HepG2 (cell line): ENCODE data around the gene CHST11.

Experiments used
- CTCF ChIP-seq: sonication (generic); formaldehyde crosslinking; IDR thresholded peaks from 2 replicates; pipeline ENCODE4 v1.5.0; 2020; ENCODE audit warnings: mild to moderate bottlenecking, missing genetic modification reagents, moderate library complexity
- ELF1 ChIP-seq: sonication (generic); formaldehyde crosslinking; IDR thresholded peaks from 2 replicates; pipeline ENCODE4 v1.4.0; 2020; ENCODE audit warnings: missing genetic modification reagents
- FOSL1 ChIP-seq: sonication (generic); formaldehyde crosslinking; IDR thresholded peaks from 2 replicates; pipeline ENCODE4 v1.9.0; 2021; ENCODE audit warnings: missing genetic modification reagents, borderline replicate concordance
- IRX3 ChIP-seq: sonication (generic); formaldehyde crosslinking; IDR thresholded peaks from 2 replicates; pipeline ENCODE4 v1.8.1; 2023; ENCODE audit warnings: mild to moderate bottlenecking, low read depth, missing genetic modification reagents, borderline replicate concordance
- POLR2A ChIP-seq, 2 experiments: IDR thresholded peaks; 2 replicates each; pipeline ENCODE4 v1.6.1; 2011; ENCODE audit warnings: low read depth in 2 of 2, low read length in 2 of 2, mild to moderate bottlenecking in 1 of 2, moderate library complexity in 1 of 2; ENCODE audit not compliant: insufficient read depth in 1 of 2
- ZFP41 ChIP-seq: sonication (generic); formaldehyde crosslinking; IDR thresholded peaks from 2 replicates; pipeline ENCODE4 v1.4.0; 2020; ENCODE audit warnings: mild to moderate bottlenecking, missing genetic modification reagents, borderline replicate concordance
- TF ChIP-seq, protein P1 (sequence below), 2 experiments: IDR thresholded peaks; 2 replicates each; pipeline ENCODE4 v1.6.1; 2011 to 2012; ENCODE audit warnings: low read length in 2 of 2, borderline replicate concordance in 1 of 2, low read depth in 1 of 2, mild to moderate bottlenecking in 1 of 2, moderate library complexity in 1 of 2

GRCh38 chr12:104514092-104514810 is 57.5 kb downstream of the CHST11 start:
- TF ChIP-seq CTCF (CRISPR knock-in tag) (no peak), ZFP41 (CRISPR knock-in tag) (no peak), POLR2A (IDR thresholded peaks at IDR 0.05; ENCODE audit: insufficient read depth in 1 of 2, low read depth in 2 of 2, low read length in 2 of 2) (no peak), IRX3 (no peak), FOSL1 (CRISPR knock-in tag) (no peak), ELF1 (CRISPR knock-in tag) (no peak)
- TF ChIP-seq, protein P1, sequence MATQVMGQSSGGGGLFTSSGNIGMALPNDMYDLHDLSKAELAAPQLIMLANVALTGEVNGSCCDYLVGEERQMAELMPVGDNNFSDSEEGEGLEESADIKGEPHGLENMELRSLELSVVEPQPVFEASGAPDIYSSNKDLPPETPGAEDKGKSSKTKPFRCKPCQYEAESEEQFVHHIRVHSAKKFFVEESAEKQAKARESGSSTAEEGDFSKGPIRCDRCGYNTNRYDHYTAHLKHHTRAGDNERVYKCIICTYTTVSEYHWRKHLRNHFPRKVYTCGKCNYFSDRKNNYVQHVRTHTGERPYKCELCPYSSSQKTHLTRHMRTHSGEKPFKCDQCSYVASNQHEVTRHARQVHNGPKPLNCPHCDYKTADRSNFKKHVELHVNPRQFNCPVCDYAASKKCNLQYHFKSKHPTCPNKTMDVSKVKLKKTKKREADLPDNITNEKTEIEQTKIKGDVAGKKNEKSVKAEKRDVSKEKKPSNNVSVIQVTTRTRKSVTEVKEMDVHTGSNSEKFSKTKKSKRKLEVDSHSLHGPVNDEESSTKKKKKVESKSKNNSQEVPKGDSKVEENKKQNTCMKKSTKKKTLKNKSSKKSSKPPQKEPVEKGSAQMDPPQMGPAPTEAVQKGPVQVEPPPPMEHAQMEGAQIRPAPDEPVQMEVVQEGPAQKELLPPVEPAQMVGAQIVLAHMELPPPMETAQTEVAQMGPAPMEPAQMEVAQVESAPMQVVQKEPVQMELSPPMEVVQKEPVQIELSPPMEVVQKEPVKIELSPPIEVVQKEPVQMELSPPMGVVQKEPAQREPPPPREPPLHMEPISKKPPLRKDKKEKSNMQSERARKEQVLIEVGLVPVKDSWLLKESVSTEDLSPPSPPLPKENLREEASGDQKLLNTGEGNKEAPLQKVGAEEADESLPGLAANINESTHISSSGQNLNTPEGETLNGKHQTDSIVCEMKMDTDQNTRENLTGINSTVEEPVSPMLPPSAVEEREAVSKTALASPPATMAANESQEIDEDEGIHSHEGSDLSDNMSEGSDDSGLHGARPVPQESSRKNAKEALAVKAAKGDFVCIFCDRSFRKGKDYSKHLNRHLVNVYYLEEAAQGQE (IDR thresholded peaks at IDR 0.05; ENCODE audit: borderline replicate concordance in 1 of 2, low read depth in 1 of 2, low read length in 2 of 2), result no peak
